Heart right ventricle (tissue), 16 donors: ENCODE measurements around the gene MGLL. TPM values are rescaled to one million over a fixed set of nuclear protein-coding genes. Genes with fewer than 3 reads are reported as not detected.

ENCODE experiments used
- ATAC-seq, 8 donors: fragments of 200-7000 bp; cut with Tn5 transposase; one replicate each; pipeline ENCODE4 v1.9.1; 2020; ENCODE audit warnings: mild to moderate bottlenecking in 8 of 8, moderate library complexity in 8 of 8, moderate number of reproducible peaks in 1 of 8
- DNase-seq, 2 donors: peaks; one replicate each; pipeline ENCODE4 v3.0.0-alpha.2; 2020
- H3K27ac ChIP-seq, 10 donors: fragments of 200-600 bp; sonication (generic) in 2 of 10; one replicate each; pipeline versions ENCODE4 v1.5.0 to v1.8.0; 2020 to 2022; ENCODE audit warnings: mild to moderate bottlenecking in 3 of 10
- H3K27me3 ChIP-seq, 7 donors: fragments of 200-600 bp; one replicate each; pipeline ENCODE4 v1.8.0; 2021 to 2022; ENCODE audit warnings: mild to moderate bottlenecking in 2 of 7
- H3K36me3 ChIP-seq, 9 donors: fragments of 200-600 bp; sonication (generic) in 1 of 9; one replicate each; pipeline versions ENCODE4 v1.5.0 to v1.8.0; 2020 to 2022; ENCODE audit warnings: mild to moderate bottlenecking in 2 of 9
- H3K4me1 ChIP-seq, 9 donors: fragments of 200-600 bp; sonication (generic) in 1 of 9; one replicate each; pipeline versions ENCODE4 v1.5.0 to v1.8.0; 2020 to 2022; ENCODE audit warnings: mild to moderate bottlenecking in 4 of 9
- H3K4me3 ChIP-seq, 10 donors: fragments of 200-600 bp; sonication (generic) in 2 of 10; one replicate each; pipeline versions ENCODE4 v1.5.0 to v1.8.0; 2020 to 2022; ENCODE audit warnings: mild to moderate bottlenecking in 7 of 10, moderate library complexity in 2 of 10
- H3K9me3 ChIP-seq, 11 donors: fragments of 200-600 bp in 10 of 11; sonication (generic) in 2 of 11; one replicate each; pipeline versions ENCODE4 v1.5.0 to v1.8.0; 2013 to 2022; ENCODE audit warnings: mild to moderate bottlenecking in 2 of 11, control low read depth in 1 of 11, moderate library complexity in 1 of 11
- WGBS, 2 donors: extraction: QIAGEN DNeasy Blood & Tissue Kit; methylation state at CpG; one replicate each; pipeline ENCODE4 v1.1.7; 2013; ENCODE audit warnings: inconsistent platforms in 1 of 2; 5-methylcytosine and 5-hydroxymethylcytosine counted together
- intact Hi-C, 10 donors: fragments of 100-400 bp; cut with DNase I; formaldehyde crosslinking; loops; one replicate each; pipeline versions ENCODE4 v1.11.1 to v1.14.2; 2022
- polyA plus RNA-seq, 2 donors: library from polyadenylated mRNA; stranded (reverse); fragments of 200-250 nt; gene quantifications; one replicate each; pipeline ENCODE4 v1.2.3, GENCODE V29; 2013
- total RNA-seq, 10 donors: library from RNA; stranded (reverse); fragmentation: NEBNext Ultra II Directional in 3 of 10; extraction: Animal tissue kit (Norgen Biotek cat#: 25700) in 3 of 10; gene quantifications; one replicate each; pipeline versions ENCODE4 v1.2.1 to v1.2.4, GENCODE V29; 2021 to 2023
- TF ChIP-seq, protein P1 (sequence below), 9 donors: fragments of 200-600 bp; sonication (generic) in 2 of 9; IDR thresholded peaks; one replicate each; pipeline versions ENCODE4 v1.5.0 to v1.8.0; 2021 to 2022; ENCODE audit warnings: antibody characterized with exemption in 9 of 9, mild to moderate bottlenecking in 5 of 9, moderate library complexity in 1 of 9
- donor health status: Arrhythmogenic right ventricular cardiomyopathy.
- donor health status: ischemic (EF 13 %, LVEDD 7.1; RV severe dilation, severe dysfunction).
- donor health status: healthy with polysubstance abuse.
- donor health status: DM: no; HTN: yes; CAD: no.
- donor health status: DM: no; HTN: no; CAD: no.
- donor health status: ischemic (EF 25% LVEDD 6.9; RV normal size, moderate dysfunction).
- donor health status: ischemic (EF 25% LVEDD 5.7; RV mildly dilated, moderate dysfunction).
- donor health status: healthy.
- donor health status: DM: yes; HTN: yes; CAD: no.
- donor health status: Ischemic cardiomyopathy.
- donor health status: ischemic (EF 35%, LVEDD 5.7; RV mildly dilated, moderate dysfunction).
- donor health status: nonischemic (EF 11% LVEDD 7.7; RV severe dilation, severe dysfunction).
- donor health status: DM: yes; HTN: yes; CAD: no.
- donor health status: PGD.
- donor health status: ischemic (EF 29% LVEDD 5.4; RV normal size, mild dysfunction).
- donor health status: nonischemic (EF 23%, LVEDD 6.1; RV moderate dilation, normal function).

The MGLL gene
- total and polyA plus RNA-seq, 12 donors, result 35.7 to 103 (median 65.2) TPM

- no peak for DNase-seq
- intact Hi-C loops, result loop anchor here in 1 of 10 donors (5.0 kb wide), 1 partner anchor 32 kb away; no protein-coding TSS in a partner anchor
- H3K27me3 ChIP-seq, result no peaks in the 10 kb centered on the region
- peak overlapping the region; percentile 24 to 99 (median 80) for H3K27ac ChIP-seq
- WGBS, 2 donors, result 92 to 99% methylated on average over 5 of the region's 5 CpGs
- peaks cover 0 to 88% (median 15%) of the 10 kb centered on the region in 9 donors for H3K36me3 ChIP-seq
- peaks cover 6 to 99% (median 76%) of the 10 kb centered on the region in 9 donors for H3K4me1 ChIP-seq
- no peak for ATAC-seq
- TF ChIP-seq, protein P1, sequence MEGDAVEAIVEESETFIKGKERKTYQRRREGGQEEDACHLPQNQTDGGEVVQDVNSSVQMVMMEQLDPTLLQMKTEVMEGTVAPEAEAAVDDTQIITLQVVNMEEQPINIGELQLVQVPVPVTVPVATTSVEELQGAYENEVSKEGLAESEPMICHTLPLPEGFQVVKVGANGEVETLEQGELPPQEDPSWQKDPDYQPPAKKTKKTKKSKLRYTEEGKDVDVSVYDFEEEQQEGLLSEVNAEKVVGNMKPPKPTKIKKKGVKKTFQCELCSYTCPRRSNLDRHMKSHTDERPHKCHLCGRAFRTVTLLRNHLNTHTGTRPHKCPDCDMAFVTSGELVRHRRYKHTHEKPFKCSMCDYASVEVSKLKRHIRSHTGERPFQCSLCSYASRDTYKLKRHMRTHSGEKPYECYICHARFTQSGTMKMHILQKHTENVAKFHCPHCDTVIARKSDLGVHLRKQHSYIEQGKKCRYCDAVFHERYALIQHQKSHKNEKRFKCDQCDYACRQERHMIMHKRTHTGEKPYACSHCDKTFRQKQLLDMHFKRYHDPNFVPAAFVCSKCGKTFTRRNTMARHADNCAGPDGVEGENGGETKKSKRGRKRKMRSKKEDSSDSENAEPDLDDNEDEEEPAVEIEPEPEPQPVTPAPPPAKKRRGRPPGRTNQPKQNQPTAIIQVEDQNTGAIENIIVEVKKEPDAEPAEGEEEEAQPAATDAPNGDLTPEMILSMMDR (IDR thresholded peaks at IDR 0.05), result no peak
- no peak overlapping the region for H3K4me3 ChIP-seq
- no peaks in the 10 kb centered on the region for H3K9me3 ChIP-seq
These were observed 107.4 kb downstream of the MGLL start for GRCh38 chr3:127714866-127715265.

- ATAC-seq (peak; percentile 40 to 88 (median 76)), DNase-seq (peak in 1 of 2 donors; percentile 71)
- H3K36me3 ChIP-seq, result peaks cover 0 to 88% (median 12%) of the 10 kb centered on the region in 9 donors
- peaks cover 6 to 100% (median 76%) of the 10 kb centered on the region in 9 donors for H3K4me1 ChIP-seq
- TF ChIP-seq, protein P1 (IDR thresholded peaks at IDR 0.05), result no peak
- intact Hi-C loops, result loop anchor here in 1 of 10 donors (5.0 kb wide), 1 partner anchor 33 kb away; no protein-coding TSS in a partner anchor
- WGBS, 2 donors, result 68 to 74% methylated on average over 10 of the region's 10 CpGs
- no peak overlapping the region for H3K4me3 ChIP-seq
- H3K27me3 ChIP-seq, result no peaks in the 10 kb centered on the region
- no peaks in the 10 kb centered on the region for H3K9me3 ChIP-seq
- peak overlapping the region; percentile 24 to 99 (median 80) for H3K27ac ChIP-seq
These were observed 108.2 kb downstream of the MGLL start for GRCh38 chr3:127714125-127714571.

DNA sequence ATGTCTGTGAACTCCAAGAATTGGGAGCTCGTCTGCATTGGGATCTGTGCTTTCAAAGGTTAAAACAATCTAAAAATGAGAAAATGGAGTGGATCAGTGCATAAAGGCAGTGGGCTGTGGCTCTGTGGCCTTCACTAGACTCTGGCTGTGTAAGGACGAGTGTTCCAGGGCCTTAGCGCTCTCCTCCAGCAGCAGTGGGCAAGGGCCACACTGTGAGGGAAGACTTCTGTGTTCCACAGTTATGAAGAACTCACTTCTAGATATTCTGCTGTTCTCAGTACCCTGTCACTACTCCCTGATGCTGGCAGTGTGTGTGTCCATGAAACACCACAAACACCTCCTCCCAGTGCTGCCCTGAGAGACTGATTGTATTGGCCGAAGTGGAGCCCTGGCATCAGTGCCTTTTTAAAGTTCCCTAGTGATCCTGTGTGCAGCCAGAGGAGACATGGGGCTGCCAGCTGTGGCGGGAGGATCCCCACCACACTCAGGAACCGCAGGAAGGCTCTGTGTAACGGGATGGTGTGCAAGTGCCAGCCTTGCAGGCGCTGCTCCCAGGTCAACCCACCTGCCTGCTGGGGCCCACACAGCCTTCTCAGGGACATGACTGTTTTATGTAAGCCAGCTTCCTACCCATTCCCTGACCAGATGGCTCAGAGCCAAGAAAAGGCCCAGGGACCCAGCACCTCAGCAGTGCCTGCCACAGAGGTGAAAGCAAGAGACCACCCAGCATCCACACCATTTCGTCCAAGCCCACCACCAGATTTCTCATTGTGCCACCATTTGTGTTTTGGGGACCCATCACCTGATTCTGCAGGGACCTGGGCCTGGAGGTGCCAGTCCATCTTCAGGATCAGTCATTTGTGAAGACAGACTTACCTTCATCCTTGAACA lies 109.2 kb downstream of the MGLL start:
- DNase-seq, result no peak
- intact Hi-C loops, result loop anchor here in 1 of 10 donors (5.0 kb wide), 1 partner anchor 34 kb away; no protein-coding TSS in a partner anchor
- no peaks in the 10 kb centered on the region for H3K27me3 ChIP-seq
- peaks cover 0 to 79% (median 8%) of the 10 kb centered on the region in 9 donors for H3K36me3 ChIP-seq
- WGBS, 2 donors, result 64 to 80% methylated on average over 9 of the region's 9 CpGs
- H3K4me1 ChIP-seq, result peaks cover 8 to 100% (median 83%) of the 10 kb centered on the region in 9 donors
- ATAC-seq, result peak in 5 of 8 donors; percentile 7 to 38 (median 20)
- H3K4me3 ChIP-seq, result peak overlapping the region in 3 of 10 donors; percentile 7 to 27 (median 9)
- TF ChIP-seq, protein P1 (IDR thresholded peaks at IDR 0.05), result no peak
- no peaks in the 10 kb centered on the region for H3K9me3 ChIP-seq
- peak overlapping the region; percentile 64 to 99 (median 80) for H3K27ac ChIP-seq

GRCh38 chr3:127712461-127712860 lies 109.9 kb downstream of the MGLL start:
- ATAC-seq (no peak), DNase-seq (no peak)
- no peaks in the 10 kb centered on the region for H3K27me3 ChIP-seq
- intact Hi-C loops, result loop anchor here in 1 of 10 donors (5.0 kb wide), 1 partner anchor 35 kb away; no protein-coding TSS in a partner anchor
- TF ChIP-seq, protein P1 (IDR thresholded peaks at IDR 0.05), result no peak
- H3K4me3 ChIP-seq, result no peak overlapping the region
- H3K36me3 ChIP-seq, result peaks cover 0 to 73% (median 8%) of the 10 kb centered on the region in 9 donors
- H3K9me3 ChIP-seq, result no peaks in the 10 kb centered on the region
- peak overlapping the region; percentile 64 to 99 (median 80) for H3K27ac ChIP-seq
- WGBS, 2 donors, result 73 to 84% methylated on average over 9 of the region's 9 CpGs
- H3K4me1 ChIP-seq, result peaks cover 13 to 100% (median 86%) of the 10 kb centered on the region in 9 donors
